Endothelial cell of hepatic sinusoid (primary cell): ENCODE data around the gene POLA2.

Experiments used
- in situ Hi-C: cut with HindIII; loops from 2 replicates; pipeline ENCODE4 v1.10.0; 2017; ENCODE audit warnings: low sequenced_read_pairs

POLA2 gene

DNA sequence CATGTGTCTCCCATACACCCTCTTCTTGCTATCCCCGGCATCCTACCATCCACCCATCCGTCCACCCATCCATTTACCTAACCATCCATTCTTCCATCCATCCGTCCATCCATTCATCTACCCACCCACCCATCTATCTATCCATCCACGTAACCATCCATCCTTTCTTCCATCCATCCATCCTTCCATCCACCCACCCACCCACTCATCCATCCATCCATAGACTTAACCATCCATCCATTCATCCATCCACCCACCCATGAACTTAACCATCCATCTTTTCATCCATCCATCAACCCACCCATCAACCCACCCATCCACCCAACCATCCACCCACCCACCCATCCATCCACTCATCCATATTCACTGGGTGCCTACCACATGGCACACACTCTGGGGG lies 42.3 kb downstream of the POLA2 start:
- in situ Hi-C loops = no loop called here

- in situ Hi-C loops = no loop called here
Measured at GRCh38 chr11:65304613-65305012, 42.9 kb downstream of the POLA2 start.

DNA sequence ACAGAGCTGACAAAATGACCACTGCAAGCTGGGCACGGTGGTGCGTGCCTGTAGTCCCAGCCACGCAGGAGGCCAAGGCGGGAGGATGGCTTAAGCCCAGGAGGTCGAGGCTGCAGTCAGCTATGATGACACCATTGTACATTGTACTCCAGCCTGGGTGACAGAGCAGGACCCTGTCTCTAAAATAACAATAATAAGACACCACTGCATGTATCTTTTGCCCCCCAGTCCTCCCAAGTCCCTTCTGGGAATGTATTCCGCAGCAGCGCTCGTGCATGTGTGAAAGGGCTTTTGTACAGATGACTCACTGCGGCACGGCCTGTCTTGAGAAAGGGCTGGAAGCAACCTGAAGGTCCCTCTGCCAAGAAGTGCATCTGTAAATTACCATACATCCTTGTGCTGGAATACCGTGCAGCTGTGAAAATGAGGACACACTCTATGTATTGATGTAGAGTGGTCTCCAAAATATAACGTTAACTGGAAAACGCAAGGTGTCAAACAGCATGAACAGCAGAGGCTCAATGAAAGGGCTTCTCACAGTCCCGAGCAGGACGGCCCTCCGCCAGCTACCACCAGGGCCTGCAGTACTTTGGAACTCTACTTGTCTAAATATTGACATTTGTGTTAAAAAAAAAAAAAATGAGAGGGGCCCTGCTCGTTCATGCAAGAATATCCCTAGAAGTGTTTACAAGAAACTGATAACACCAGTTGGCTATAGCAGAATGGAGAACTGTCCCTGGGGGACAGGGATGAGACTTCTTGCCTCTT lies 43.9 kb downstream of the POLA2 start:
- in situ Hi-C loops = no loop called here

GRCh38 chr11:65307298-65308229 lies 45.8 kb downstream of the POLA2 start:
- in situ Hi-C loops = no loop called here

GRCh38 chr11:65308281-65308891 lies 46.6 kb downstream of the POLA2 start:
- in situ Hi-C loops = no loop called here

DNA sequence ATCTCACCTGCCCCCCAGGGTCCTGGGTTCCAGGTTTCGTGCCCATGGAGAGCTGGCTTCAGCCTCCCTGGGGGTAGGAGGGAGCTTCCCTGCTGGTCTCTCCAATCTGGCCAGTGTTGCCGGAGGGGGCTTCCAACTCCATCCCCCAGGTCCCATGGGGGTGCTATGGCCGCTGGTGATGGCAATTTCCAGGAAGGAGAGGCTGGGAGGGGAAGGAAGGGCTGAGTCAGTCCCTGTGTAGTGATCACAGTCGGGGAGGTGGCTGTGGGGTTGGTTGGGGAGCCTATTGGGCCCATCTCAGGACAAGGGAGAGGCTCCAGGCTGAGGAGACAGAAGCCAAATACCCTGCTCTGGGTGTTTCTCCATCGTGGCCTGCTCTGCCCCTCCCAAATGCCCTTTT lies 47.2 kb downstream of the POLA2 start:
- in situ Hi-C loops = no loop called here

GRCh38 chr11:65310215-65310614 lies 48.5 kb downstream of the POLA2 start:
- in situ Hi-C loops = no loop called here

DNA sequence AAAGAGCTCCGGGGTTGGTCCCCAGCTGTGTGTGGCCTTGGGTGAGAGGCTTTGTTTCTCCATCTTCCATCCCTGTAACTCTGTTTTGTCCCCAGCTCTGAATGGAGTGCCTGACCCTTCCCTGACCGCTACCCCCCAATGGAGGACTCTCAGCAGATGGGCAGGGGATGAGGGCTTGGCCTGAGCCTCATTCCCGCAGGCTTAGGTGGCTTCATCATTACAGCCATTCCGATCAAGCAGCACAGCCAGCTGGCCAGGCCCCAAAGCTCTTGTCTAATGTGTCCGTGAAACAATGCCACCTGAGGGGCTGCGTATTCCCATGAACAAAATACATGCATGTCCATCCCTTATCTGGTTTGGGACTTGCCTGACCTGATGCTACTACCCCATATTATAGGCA lies 49.0 kb downstream of the POLA2 start:
- in situ Hi-C loops = no loop called here

GRCh38 chr11:65311170-65311678 lies 49.5 kb downstream of the POLA2 start:
- in situ Hi-C loops = no loop called here

DNA sequence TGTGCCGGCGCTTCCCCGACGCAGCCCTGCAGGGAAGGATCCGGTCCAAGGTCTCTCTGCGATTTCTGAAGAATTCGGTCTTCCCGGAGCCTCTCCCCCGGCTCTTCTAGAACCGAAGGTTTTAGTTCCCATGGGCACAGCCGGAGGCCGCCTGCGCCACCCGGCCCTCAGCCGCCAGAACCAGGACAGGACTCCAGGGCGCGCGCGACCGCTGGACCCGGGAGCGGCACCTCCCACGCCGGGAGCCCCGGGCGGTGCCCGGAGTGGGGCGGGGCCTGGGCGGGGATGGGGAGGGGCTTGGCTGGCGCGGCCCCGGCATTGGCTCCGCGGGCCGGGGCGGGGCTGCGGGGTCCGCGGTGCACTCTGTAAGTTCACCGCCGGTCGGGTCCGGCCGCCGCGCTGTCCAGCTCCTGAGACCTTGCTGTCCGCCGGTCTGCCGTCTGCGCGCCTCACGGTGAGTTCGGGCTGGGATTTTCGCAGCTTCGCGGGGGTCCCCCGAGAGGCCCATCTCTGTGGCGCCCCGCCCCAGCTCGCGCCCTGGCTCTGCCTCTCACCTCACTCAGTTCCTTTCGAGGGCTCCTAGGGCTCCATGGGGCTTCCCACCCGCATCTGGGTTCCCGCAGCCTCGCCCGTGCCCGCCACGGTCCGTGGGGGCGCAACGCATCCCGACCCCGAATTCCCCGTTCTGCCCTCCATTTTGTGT lies 52.9 kb downstream of the POLA2 start, which contains the start of gene CDC42EP2:
Gene CDC42EP2, plus strand, starts transcription at position 366 of the 703 bp plus-strand sequence. CDS start 6,033 bp downstream, outside the sequence.
- in situ Hi-C loops = no loop called here

- in situ Hi-C loops = no loop called here
Measured at GRCh38 chr11:65315204-65315865, 53.6 kb downstream of the POLA2 start.

DNA sequence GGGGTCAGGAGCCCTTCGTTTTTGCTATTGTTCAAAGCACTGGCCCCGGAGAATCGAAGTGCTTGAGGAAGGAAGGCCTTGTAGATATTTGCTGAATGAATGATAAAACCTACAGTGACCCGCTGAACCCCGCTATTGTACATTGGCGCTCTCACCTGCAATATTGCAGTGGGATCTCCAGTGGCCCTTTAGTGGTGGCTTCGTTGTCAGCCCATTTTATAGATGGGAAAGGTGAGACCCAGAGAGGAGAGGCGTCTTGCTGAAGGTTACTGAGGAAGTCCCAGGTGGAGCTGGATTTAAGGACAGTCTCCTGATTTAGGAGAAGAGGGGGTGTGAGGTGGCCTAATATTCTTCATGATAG lies 54.1 kb downstream of the POLA2 start:
- in situ Hi-C loops = no loop called here

- in situ Hi-C loops = no loop called here
Measured at GRCh38 chr11:65316227-65317024, 54.7 kb downstream of the POLA2 start.

DNA sequence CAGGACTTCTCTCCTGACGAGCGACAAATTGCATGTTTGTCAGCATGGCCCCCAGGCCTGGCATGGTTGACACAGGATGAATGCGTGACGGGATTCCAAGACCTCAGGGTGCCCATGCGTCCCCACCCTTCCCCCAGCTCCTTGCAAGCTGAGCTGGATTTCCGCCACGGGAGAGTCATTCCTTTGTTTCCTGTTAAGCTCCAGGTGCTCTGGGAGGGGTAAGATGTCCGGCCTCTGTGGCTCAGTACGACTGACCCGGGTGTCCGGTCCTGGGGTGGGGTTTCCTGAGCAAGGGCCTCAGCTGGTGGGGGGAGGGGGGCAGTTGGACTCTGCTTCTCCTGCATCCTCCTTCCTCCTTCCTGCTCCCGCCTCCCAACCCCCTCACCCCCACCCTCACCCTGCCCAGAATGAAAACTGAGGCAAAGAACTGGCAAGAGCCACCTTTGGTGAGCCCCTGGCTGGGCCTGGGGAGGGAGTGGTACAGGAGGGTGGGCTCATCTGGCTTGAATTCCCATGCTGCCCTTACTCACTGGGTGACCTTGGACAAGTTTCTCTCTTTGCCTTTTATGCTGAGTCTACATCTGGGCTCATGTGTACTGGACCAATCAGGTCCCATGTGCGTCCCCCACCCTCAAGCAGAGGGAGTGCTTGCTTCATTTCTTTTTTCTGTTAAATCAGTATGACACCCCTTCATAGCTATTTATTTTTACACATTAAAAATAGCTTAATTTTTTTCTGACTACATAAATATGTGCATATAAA lies 55.4 kb downstream of the POLA2 start:
- in situ Hi-C loops = no loop called here

DNA sequence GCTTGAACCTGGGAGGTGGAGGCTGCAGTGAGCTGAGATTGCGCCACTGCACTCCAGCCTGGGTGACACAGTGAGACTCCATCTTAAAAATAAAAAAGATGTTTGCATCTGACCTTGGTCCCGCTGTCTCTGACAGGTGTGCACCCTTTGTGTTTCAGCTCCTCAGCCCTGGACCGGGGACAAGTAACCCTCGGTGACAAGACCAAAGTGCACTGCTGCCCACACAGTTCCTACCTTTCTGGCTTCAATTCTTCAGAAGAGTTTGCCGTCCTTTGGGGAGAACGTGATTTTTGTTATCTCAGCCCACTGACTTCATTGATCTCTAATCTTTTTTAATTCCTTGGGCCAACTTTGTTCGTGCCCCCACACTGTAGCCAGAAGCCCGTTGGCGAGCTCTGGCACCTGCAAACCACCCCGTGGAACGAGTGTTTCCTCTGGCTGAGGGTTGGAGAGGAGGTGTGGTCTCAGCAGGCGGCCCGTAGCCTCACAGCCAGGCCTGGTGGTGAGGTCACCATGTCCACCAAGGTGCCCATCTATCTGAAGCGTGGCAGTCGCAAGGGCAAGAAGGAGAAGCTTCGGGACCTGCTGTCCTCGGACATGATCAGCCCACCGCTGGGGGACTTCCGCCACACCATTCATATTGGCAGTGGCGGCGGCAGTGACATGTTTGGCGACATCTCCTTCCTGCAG lies 58.8 kb downstream of the POLA2 start:
- in situ Hi-C loops = loop anchor here (5.0 kb wide), 1 partner anchor 43 kb away; no protein-coding TSS in a partner anchor

DNA sequence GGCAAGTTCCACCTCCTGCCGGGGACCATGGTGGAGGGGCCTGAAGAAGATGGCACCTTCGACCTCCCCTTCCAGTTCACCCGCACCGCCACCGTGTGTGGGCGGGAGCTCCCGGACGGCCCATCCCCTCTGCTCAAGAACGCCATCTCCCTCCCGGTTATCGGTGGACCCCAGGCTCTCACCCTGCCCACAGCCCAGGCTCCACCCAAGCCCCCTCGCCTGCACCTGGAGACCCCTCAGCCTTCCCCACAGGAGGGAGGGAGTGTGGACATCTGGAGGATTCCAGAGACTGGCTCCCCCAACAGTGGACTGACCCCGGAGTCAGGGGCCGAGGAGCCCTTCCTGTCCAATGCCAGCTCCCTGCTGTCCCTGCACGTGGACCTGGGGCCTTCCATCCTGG lies 59.3 kb downstream of the POLA2 start:
- in situ Hi-C loops = loop anchor here (5.0 kb wide), 1 partner anchor 44 kb away; no protein-coding TSS in a partner anchor

- in situ Hi-C loops = loop anchor here (5.0 kb wide), 1 partner anchor 45 kb away; no protein-coding TSS in a partner anchor
Measured at GRCh38 chr11:65321828-65322485, 60.2 kb downstream of the POLA2 start.
